ENCODE results near the gene SAXO2.
"Not testable (repeated sequence)": the region's sequence is repeated elsewhere in the genome, so short reads cannot be mapped to it uniquely, and the experiment has no call there.

The SAXO2 gene

DNA sequence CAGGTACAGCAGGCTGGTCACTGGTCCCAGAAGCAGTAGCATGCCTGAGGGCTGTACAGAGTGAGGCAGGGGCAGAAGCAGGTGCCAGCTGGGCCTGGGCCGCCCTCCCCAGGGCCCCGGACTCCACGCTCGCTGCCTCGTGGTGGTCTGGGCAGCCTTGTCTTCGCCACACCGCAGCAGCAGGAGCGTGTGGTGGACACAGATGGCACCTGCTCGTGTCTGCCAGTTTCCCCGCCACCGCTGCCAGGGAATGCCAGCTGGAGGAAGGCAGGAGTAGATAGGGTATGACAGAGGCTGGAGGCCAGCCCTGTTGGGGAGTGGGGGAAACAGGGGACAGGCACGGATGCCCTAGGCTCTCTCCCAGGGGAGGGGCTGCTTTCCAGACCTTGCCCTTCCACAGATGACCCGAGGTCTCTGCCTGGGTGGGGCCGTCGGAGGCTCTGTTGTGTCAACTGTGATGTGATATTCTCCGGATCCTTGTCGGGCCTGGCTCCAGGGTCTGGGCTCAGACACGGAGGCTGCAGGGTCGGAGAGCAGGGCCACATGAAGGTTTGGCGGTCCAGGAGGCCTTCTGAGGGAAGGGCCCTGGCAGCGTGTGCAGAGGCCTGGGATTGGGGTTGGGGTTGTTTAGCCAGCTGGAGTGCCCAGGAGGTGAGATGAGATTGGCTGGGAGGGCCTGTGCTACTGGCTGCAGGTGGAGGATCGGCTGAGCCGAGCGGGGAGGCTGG, 53.1 kb downstream of the SAXO2 start:
- H3K27me3 Mint-ChIP-seq, result no peaks in the 10 kb centered on the region
- no peaks in the 10 kb centered on the region for H3K9me3 Mint-ChIP-seq (ENCODE audit: low read depth)
- H3K36me3 Mint-ChIP-seq, result peaks cover under 1% of the 10 kb centered on the region
- H3K27ac Mint-ChIP-seq, result no peak overlapping the region
- no peaks in the 10 kb centered on the region for H3K4me1 Mint-ChIP-seq (ENCODE audit: low read depth)
- no peak overlapping the region for H3K4me3 Mint-ChIP-seq

DNA sequence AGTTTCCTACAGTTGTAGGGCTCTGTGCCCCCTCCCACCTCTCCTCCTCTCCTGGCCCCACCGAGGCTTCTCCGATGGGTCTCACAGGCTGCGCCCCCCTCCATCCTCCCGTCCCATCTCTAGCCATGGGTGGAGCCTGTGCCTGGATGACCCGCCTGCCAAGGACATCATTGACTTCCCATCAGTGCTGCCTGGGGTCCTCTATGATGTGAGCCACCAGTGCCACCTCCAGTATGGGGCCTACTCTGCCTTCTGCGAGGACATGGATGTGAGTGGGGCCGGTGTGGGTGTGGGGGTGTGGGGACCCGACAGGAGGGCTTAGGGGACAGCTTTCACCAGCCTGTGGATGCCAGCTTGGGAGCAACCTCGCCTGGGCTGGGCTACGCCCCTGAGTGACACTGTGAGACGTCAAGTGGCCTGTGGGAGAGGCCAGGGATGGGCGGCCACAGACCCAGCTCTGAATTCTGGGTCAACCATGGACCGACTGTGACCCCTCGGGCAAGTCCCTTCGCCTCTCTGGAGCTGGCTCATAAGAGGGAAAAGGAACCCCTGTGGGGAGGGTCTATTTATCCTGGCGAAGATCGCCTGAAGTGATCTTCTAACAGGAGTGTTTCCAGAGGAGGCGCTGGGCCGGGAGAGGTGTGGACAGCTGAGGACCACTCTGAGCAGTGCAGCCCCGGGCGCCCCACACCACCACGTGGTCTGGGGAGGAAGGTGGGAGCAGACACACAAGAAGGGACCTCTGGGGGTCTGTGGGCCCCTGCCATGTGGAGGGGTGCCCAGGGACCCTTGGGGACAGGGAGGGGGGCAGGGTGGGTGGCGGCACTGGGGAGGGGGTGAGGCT, 53.9 kb downstream of the SAXO2 start:
- H3K4me3 Mint-ChIP-seq; H3K27me3 Mint-ChIP-seq; H3K4me1 Mint-ChIP-seq (ENCODE audit: low read depth); H3K36me3 Mint-ChIP-seq; H3K9me3 Mint-ChIP-seq (ENCODE audit: low read depth); H3K27ac Mint-ChIP-seq: not testable (repeated sequence)

DNA sequence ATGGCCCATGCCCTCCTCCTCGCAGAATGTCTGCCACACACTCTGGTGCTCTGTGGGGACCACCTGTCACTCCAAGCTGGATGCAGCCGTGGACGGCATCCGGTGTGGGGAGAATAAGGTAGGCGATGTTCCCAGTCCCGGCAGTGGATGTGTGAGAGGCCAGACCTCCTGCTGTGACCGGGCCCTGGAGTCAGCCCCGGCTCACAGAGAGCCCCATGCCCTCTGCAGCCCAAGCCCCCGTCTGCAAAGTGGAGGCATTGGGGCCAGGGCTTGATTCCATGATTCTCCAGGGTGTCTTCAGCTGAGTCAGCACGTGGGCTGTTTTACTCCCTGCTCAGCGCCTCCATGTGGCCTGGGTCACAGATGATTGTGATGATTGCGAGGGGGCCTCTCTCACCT, 54.5 kb downstream of the SAXO2 start:
- H3K27me3 Mint-ChIP-seq, result no peaks in the 10 kb centered on the region
- no peaks in the 10 kb centered on the region for H3K9me3 Mint-ChIP-seq (ENCODE audit: low read depth)
- no peak overlapping the region for H3K27ac Mint-ChIP-seq
- H3K36me3 Mint-ChIP-seq, result no peaks in the 10 kb centered on the region
- no peaks in the 10 kb centered on the region for H3K4me1 Mint-ChIP-seq (ENCODE audit: low read depth)
- no peak overlapping the region for H3K4me3 Mint-ChIP-seq

DNA sequence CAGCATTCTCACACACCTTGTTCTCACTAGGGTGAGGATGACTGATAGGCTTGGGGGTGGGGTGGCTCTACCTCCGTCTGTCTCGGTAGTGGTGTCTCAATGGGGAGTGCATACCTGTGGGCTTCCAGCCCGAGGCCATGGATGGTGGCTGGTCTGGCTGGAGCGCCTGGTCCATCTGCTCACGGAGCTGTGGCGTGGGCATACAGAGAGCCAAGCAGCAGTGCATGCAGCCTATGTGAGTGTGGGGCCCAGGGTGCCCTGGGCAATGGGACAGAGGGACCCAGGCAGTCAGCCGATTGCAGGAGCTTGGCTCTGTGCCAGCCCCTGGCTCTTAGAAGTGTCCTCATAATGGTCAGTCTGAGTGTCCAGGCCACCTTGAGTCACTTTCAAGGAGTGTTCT, 54.9 kb downstream of the SAXO2 start:
- not testable (repeated sequence) for H3K9me3 Mint-ChIP-seq (ENCODE audit: low read depth); H3K36me3 Mint-ChIP-seq; H3K4me1 Mint-ChIP-seq (ENCODE audit: low read depth); H3K4me3 Mint-ChIP-seq; H3K27ac Mint-ChIP-seq; H3K27me3 Mint-ChIP-seq

DNA sequence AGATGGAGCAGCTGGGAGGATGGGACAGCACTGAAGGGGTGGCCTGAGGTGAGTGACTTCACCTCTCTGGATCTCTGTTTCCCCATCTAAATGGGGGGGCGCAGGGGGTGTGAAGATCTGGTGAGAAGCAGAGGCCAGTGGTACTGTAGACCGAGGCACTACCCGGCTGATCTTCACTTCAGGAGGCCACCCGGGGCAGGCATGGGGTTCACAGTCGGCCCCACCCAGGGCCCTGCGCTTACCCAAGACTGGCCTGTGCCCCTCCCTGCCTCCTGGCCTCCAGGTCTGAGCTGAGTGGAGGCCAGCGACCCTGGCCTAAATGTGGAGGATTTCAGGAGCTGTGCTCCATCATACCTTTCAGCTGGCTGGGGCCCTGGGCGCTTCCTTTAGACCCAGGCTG, 55.7 kb downstream of the SAXO2 start:
- H3K36me3 Mint-ChIP-seq; H3K9me3 Mint-ChIP-seq (ENCODE audit: low read depth); H3K27me3 Mint-ChIP-seq; H3K4me3 Mint-ChIP-seq; H3K4me1 Mint-ChIP-seq (ENCODE audit: low read depth); H3K27ac Mint-ChIP-seq: not testable (repeated sequence)

DNA sequence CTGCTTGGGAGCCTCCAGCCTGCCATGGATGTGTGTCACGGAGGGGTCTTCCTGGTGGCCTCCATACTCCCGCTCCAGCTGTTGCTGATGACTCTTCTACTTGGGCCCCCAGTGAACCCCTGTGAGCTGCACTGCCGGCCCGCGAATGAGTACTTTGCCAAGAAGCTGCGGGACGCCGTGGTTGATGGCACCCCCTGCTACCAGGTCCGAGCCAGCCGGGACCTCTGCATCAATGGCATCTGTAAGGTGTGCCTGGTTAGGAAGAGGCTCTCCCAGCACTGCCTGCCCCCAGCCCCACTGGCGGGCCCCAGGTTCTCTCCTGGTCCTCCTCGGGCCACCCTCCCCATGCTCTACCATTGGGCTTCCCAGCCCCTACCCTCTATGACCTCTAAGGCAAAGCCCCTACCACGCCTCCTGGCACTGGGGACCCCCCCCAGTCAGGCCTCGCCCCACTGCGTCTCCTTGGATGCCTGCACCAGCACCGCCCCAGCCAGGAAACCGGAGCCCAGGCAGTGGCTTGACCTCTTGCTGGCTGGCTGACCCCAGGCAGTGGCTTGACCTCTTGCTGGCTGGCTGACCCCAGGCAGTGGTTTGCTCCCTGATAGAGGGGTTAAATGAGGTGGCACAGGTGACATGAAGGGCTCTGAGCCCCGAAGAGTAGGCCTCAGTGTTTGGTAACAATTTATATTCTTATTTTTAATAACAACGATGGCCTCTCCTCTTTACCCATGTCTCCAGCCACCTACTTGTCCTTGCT, 57.1 kb downstream of the SAXO2 start:
- H3K36me3 Mint-ChIP-seq, result not testable (repeated sequence)

DNA sequence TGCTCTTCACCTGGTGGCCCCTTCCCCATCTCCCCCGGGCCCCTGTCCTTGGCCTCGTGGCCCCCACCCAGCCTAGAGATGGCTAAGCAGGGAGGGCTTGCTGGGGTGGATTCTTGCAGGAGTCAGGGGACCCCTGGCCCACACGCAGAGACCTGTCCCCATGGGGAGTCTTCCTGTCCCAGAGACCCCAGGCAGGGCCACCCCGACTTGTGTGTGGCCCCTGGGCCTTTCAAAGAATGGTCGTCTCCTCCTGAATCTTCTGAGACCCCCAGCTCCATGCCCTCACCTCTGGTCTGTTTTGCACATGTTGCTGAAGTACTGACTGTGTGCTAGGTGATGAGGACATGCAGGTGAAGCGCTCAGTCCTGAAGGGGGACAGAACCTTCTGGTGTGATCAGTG, 58.2 kb downstream of the SAXO2 start:
- not testable (repeated sequence) for H3K36me3 Mint-ChIP-seq; H3K27me3 Mint-ChIP-seq; H3K4me3 Mint-ChIP-seq; H3K9me3 Mint-ChIP-seq (ENCODE audit: low read depth); H3K4me1 Mint-ChIP-seq (ENCODE audit: low read depth); H3K27ac Mint-ChIP-seq

More for the DNA sequence above, 57.1 kb downstream of the SAXO2 start:
- not testable (repeated sequence) for H3K27ac Mint-ChIP-seq; H3K27me3 Mint-ChIP-seq; H3K4me1 Mint-ChIP-seq (ENCODE audit: low read depth); H3K9me3 Mint-ChIP-seq (ENCODE audit: low read depth); H3K4me3 Mint-ChIP-seq

DNA sequence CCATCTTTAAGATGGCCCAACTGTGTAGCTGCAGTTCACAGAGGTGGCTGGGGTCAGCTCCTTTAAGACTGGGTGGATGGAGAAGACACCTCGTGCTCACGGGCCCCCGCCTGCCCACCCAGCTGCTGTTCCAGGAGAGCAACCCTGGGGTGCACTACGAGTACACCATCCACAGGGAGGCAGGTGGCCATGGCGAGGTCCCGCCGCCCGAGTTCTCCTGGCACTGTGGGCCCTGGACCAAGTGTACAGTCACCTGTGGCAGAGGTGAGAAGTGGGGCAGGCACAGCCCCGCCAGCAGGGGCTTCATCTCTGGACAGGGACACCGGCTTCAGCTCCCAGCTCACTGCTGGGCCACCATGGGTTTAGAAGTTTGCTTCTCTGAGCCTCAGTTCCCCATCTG, 59.9 kb downstream of the SAXO2 start:
- not testable (repeated sequence) for H3K9me3 Mint-ChIP-seq (ENCODE audit: low read depth); H3K4me1 Mint-ChIP-seq (ENCODE audit: low read depth); H3K27me3 Mint-ChIP-seq; H3K4me3 Mint-ChIP-seq; H3K36me3 Mint-ChIP-seq; H3K27ac Mint-ChIP-seq

DNA sequence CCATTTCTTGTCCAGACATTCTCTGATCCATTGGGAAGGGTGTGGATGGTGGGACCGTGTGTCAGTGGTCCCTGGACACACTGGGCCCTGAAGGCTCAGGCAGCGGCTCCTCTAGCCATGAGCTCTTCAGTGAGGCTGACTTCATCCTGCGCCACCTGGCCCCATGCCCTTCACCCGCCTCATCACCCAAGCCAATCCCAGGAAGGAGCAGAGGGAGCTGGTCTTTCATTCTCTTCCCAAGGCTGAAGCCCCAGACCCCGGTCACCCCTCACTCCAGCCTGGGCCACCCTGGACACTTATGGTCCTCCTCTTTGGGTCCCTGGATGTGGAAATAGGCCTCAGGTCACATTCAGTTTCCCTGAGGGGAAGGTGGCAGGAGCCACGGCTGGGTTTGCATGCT, 62.2 kb downstream of the SAXO2 start:
- H3K27ac Mint-ChIP-seq; H3K27me3 Mint-ChIP-seq; H3K36me3 Mint-ChIP-seq; H3K9me3 Mint-ChIP-seq (ENCODE audit: low read depth); H3K4me1 Mint-ChIP-seq (ENCODE audit: low read depth); H3K4me3 Mint-ChIP-seq: not testable (repeated sequence)

DNA sequence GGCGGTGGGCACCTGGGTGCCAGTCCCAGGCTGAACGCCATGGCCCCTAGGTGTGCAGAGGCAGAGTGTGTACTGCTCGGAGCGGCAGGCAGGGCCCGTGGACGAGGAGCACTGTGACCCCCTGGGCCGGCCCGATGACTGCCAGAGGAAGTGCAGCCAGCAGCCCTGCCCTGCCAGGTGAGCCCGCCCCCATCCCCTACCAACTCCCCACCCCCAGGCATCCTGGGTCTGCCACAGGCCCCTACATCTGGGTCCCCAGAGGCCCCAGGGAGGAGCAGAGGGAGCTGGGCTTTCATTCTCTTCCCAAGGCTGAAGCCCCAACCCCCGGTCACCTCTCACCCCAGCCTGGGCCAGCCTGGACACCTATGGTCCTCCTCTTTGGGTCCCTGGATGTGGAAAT, 63.0 kb downstream of the SAXO2 start:
- not testable (repeated sequence) for H3K4me1 Mint-ChIP-seq (ENCODE audit: low read depth); H3K27ac Mint-ChIP-seq; H3K27me3 Mint-ChIP-seq; H3K9me3 Mint-ChIP-seq (ENCODE audit: low read depth); H3K36me3 Mint-ChIP-seq; H3K4me3 Mint-ChIP-seq

DNA sequence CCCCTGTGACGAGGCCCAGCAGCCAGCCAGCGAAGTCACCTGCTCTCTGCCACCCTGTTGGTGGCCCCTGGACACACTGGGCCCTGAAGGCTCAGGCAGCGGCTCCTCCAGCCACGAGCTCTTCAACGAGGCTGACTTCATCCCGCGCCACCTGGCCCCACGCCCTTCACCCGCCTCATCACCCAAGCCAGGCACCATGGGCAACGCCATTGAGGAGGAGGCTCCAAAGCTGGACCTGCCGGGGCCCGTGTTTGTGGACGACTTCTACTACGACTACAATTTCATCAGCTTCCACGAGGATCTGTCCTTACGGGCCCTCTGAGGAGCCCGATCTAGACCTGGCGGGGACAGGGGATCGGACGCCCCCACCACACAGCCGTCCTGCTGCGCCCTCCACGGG, 64.3 kb downstream of the SAXO2 start:
- H3K9me3 Mint-ChIP-seq (ENCODE audit: low read depth); H3K36me3 Mint-ChIP-seq; H3K27ac Mint-ChIP-seq; H3K4me1 Mint-ChIP-seq (ENCODE audit: low read depth); H3K4me3 Mint-ChIP-seq; H3K27me3 Mint-ChIP-seq: not testable (repeated sequence)

DNA sequence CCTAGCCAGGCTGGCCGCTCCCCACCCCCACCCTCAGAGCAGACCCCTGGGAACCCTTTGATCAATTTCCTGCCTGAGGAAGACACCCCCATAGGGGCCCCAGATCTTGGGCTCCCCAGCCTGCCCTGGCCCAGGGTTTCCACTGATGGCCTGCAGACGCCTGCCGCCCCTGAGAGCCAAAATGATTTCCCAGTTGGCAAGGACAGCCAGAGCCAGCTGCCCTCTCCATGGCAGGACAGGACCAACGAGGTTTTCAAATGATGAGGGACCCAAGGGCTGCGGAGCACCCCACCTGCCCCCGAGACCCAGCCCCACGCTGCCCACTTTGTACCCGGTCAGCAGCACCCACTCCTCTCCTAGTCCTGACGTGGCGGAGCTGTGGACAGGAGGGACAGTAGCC, 64.8 kb downstream of the SAXO2 start:
- not testable (repeated sequence) for H3K4me3 Mint-ChIP-seq; H3K36me3 Mint-ChIP-seq; H3K27me3 Mint-ChIP-seq; H3K9me3 Mint-ChIP-seq (ENCODE audit: low read depth); H3K4me1 Mint-ChIP-seq (ENCODE audit: low read depth); H3K27ac Mint-ChIP-seq

DNA sequence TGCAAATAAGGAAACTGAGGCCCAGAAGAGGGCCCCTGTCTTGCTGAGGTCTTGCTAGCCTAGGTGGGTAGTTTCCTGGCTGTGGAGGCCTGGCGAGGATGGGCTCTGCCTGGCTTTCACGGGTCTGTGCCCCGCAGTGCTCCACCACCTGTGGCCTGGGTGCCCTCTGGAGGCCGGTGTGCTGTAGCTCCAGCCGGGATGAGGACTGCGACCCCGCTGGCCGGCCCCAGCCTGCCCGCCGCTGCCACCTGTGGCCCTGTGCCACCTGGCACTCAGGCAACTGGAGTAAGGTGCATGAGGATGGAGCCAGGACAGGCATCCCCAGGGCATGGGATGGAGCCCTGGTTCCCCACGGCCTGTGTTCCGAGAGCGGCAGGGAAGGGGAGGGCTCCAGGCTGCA, 66.4 kb downstream of the SAXO2 start:
- H3K4me3 Mint-ChIP-seq; H3K27ac Mint-ChIP-seq; H3K4me1 Mint-ChIP-seq (ENCODE audit: low read depth); H3K27me3 Mint-ChIP-seq; H3K9me3 Mint-ChIP-seq (ENCODE audit: low read depth); H3K36me3 Mint-ChIP-seq: not testable (repeated sequence)

DNA sequence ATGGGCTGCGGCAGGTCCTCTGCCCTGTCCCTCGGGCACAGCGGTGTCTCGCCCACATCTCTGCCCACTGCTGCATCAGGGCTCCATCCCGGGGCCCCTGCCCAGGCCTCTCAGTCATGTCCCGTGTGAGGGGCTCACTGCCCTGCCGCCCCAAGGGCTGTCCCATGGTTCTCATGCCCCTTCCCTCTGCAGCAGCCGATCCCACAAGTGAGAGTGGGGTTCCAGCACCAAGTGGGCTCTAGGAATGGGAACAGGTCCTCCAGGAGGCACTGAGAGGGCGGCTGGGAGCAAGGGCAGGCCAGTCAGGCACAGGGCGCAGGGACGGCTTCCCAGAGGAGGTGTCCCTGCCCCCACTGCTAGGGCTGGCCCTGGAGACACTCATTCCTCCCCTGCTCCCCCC, 68.3 kb downstream of the SAXO2 start:
- H3K27me3 Mint-ChIP-seq; H3K36me3 Mint-ChIP-seq; H3K4me3 Mint-ChIP-seq; H3K9me3 Mint-ChIP-seq (ENCODE audit: low read depth); H3K4me1 Mint-ChIP-seq (ENCODE audit: low read depth); H3K27ac Mint-ChIP-seq: not testable (repeated sequence)

DNA sequence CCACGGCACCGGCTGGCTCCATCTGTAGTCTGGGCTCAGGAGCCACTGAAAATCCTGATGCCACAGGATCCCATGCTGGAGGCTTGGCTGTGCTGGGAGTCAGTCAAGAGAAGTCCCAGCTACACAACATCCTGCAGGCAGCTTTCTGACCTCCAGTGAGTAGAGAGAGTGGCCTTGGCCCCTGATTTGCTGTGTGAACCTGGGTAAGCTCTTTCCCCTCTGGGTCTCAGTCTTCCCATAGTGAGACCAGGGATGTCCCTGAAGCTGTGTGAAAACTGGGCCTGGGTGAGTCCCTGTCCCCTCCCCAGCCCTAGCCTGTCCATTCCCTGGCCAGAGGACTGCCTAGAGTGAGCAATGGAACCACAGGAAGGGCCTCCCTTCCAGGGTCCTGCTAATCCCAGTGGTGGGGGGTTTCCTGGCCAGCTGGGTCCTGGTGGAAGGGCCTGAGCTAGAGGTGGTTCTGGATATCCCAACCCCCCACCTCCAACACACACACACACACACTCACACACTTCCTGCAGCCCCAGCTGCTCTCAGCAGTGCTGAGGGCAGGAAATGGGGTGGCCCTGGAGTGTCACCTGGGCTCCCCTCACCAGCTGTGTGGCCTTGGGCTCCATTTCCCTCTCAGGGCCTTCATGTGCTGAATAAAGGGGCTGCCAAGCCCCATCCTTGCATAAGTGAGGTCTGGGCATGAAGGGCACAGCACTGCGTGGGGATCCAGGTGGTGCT, 69.1 kb downstream of the SAXO2 start:
- H3K4me1 Mint-ChIP-seq (ENCODE audit: low read depth); H3K4me3 Mint-ChIP-seq; H3K27ac Mint-ChIP-seq; H3K36me3 Mint-ChIP-seq; H3K27me3 Mint-ChIP-seq; H3K9me3 Mint-ChIP-seq (ENCODE audit: low read depth): not testable (repeated sequence)

All from activated naive CD8-positive, alpha-beta T cell (primary cell).